B cell (primary cell): ENCODE results near the gene XRCC3. TPM values are rescaled to one million over a fixed set of nuclear protein-coding genes. Genes with fewer than 3 reads are reported as not detected.

Source experiments
- ATAC-seq: fragments of 200-7000 bp; cut with Tn5 transposase; one replicate; pipeline ENCODE4 v1.10.0; 2021; ENCODE audit warnings: low read depth, mild to moderate bottlenecking, moderate number of reproducible peaks, moderate library complexity
- CTCF ChIA-PET: fragments of 350-600 bp; sonication (Branson Sonifier 250); formaldehyde crosslinking; loops from one replicate; lab custom pipeline; 2021; ENCODE audit warnings: antibody characterized with exemption, inconsistent platforms; lab: Charles Lee
- POLR2A ChIA-PET: fragments of 350-600 bp; sonication (Branson Sonifier 250); formaldehyde crosslinking; loops from one replicate; lab custom pipeline; 2021; ENCODE audit warnings: antibody characterized with exemption; lab: Charles Lee
- DNase-seq: peaks from one replicate; pipeline ENCODE4 v3.0.0; 2013
- H2AFZ ChIP-seq: 2 replicates; pipeline ENCODE4 v1.6.1; 2012; ENCODE audit warnings: mild to moderate bottlenecking, low read depth, low read length; ENCODE audit not compliant: insufficient read depth, poor library complexity, severe bottlenecking
- H3K27ac ChIP-seq, 2 donors: 1 replicate in 1 of 2; 2 replicates in 1 of 2; pipeline ENCODE4 v1.5.1; 2012 to 2013; ENCODE audit warnings: low read length in 2 of 2, mild to moderate bottlenecking in 2 of 2, moderate library complexity in 1 of 2
- H3K27me3 ChIP-seq, 4 experiments: fragments of 200-600 bp in 1 of 4; sonication (generic) in 1 of 4; replicated peaks in 1 of 4; 1 replicate in 2 of 4; 2 replicates in 2 of 4; pipeline versions ENCODE4 v1.6.1 to v1.7.0; 2013 to 2016; ENCODE audit warnings: low read length in 3 of 4, mild to moderate bottlenecking in 2 of 4, mixed read lengths in 1 of 4, moderate library complexity in 1 of 4; ENCODE audit not compliant: insufficient read depth in 4 of 4, control insufficient read depth in 3 of 4; ENCODE audit errors: control extremely low read depth in 1 of 4
- H3K36me3 ChIP-seq, 2 experiments: replicated peaks in 1 of 2; 1 replicate in 1 of 2; 2 replicates in 1 of 2; pipeline versions ENCODE4 v1.6.1 to v1.7.1; 2013; ENCODE audit warnings: low read length in 1 of 2; ENCODE audit not compliant: insufficient read depth in 2 of 2, control insufficient read depth in 1 of 2; ENCODE audit errors: control extremely low read depth in 1 of 2, extremely low read depth in 1 of 2
- H3K4me1 ChIP-seq, 2 donors: fragments of 200-600 bp in 1 of 2; sonication (generic) in 1 of 2; 1 replicate in 1 of 2; 2 replicates in 1 of 2; pipeline versions ENCODE4 v1.5.1 to v1.6.1; 2013 to 2017; ENCODE audit warnings: low read length in 2 of 2; ENCODE audit not compliant: control insufficient read depth in 2 of 2, insufficient read depth in 2 of 2
- H3K4me2 ChIP-seq: replicated peaks from 2 replicates; pipeline ENCODE3; 2012; ENCODE audit warnings: mild to moderate bottlenecking, low read depth, low read length; ENCODE audit not compliant: poor library complexity, severe bottlenecking
- H3K4me3 ChIP-seq, 5 experiments: fragments of 200-600 bp in 1 of 5; sonication (generic) in 1 of 5; 1 replicate in 3 of 5; 2 replicates in 2 of 5; pipeline versions ENCODE4 v1.5.1 to v1.7.0; 2011 to 2016; ENCODE audit warnings: low read length in 4 of 5, mild to moderate bottlenecking in 4 of 5, low read depth in 2 of 5, control low read depth in 1 of 5, moderate library complexity in 1 of 5; ENCODE audit not compliant: insufficient read depth in 1 of 5; ENCODE audit errors: control extremely low read depth in 1 of 5, extremely low read depth in 1 of 5
- H3K79me2 ChIP-seq: fragments of 200-600 bp; sonication (generic); one replicate; pipeline ENCODE4 v1.6.0; 2016; ENCODE audit warnings: low read length; ENCODE audit not compliant: control insufficient read depth, insufficient read depth
- H3K9ac ChIP-seq: fragments of 200-600 bp; sonication (generic); 2 replicates; pipeline ENCODE4 v1.6.1; 2017; ENCODE audit warnings: mild to moderate bottlenecking, low read length, moderate library complexity
- H3K9me3 ChIP-seq, 3 donors: one replicate each; pipeline versions ENCODE4 v1.6.1 to v1.7.1; 2013; ENCODE audit warnings: low read length in 2 of 3; ENCODE audit not compliant: control insufficient read depth in 2 of 3, insufficient read depth in 1 of 3; ENCODE audit errors: control extremely low read depth in 1 of 3
- H4K20me1 ChIP-seq: 2 replicates; pipeline ENCODE4 v1.6.0; 2012; ENCODE audit warnings: mild to moderate bottlenecking, low read length; ENCODE audit not compliant: insufficient read depth, control insufficient read depth, poor library complexity, severe bottlenecking
- H3K27ac Mint-ChIP-seq: one replicate; pipeline ENCODE4 v1.8.0; 2021; ENCODE audit warnings: mixed read lengths
- H3K27me3 Mint-ChIP-seq: one replicate; pipeline ENCODE4 v1.8.0; 2021; ENCODE audit warnings: mixed read lengths
- H3K4me1 Mint-ChIP-seq: one replicate; pipeline ENCODE4 v1.8.0; 2021; ENCODE audit warnings: mixed read lengths
- H3K4me3 Mint-ChIP-seq: one replicate; pipeline ENCODE4 v1.8.0; 2021; ENCODE audit warnings: mixed read lengths
- H3K9me3 Mint-ChIP-seq: one replicate; pipeline ENCODE4 v1.8.0; 2022; ENCODE audit warnings: mixed read lengths; ENCODE audit not compliant: insufficient read depth
- CTCF ChIP-seq: fragments of 200-600 bp; IDR thresholded peaks from one replicate; pipeline ENCODE4 v1.8.0; 2022; ENCODE audit warnings: antibody characterized with exemption, mild to moderate bottlenecking
- EZH2 ChIP-seq: IDR thresholded peaks from 2 replicates; pipeline ENCODE4 v1.6.1; 2012; ENCODE audit warnings: borderline replicate concordance, low read depth, mild to moderate bottlenecking, moderate library complexity, low read length; ENCODE audit not compliant: insufficient read depth, poor library complexity, severe bottlenecking
- WGBS: methylation state at CpG from one replicate; pipeline ENCODE4 v1.1.5; 2013; ENCODE audit warnings: missing lambda C conversion rate; ENCODE audit not compliant: insufficient coverage; 5-methylcytosine and 5-hydroxymethylcytosine counted together
- intact Hi-C: fragments of 100-400 bp; cut with micrococcal nuclease; formaldehyde crosslinking; loops from one replicate; pipeline ENCODE4 v1.10.0; 2022
- polyA plus RNA-seq: library from polyadenylated mRNA; depleted of rRNA; stranded (reverse); fragments of >200 nt; gene quantifications from 2 replicates; pipeline ENCODE4 v1.2.3, GENCODE V29; 2012
- total RNA-seq, 2 donors: library from RNA; stranded (reverse); fragments of 120-200 nt in 1 of 2; gene quantifications; 1 replicate in 1 of 2; 2 replicates in 1 of 2; pipeline versions ENCODE4 v1.2.3 to v1.2.4, GENCODE V29; 2013 to 2022

XRCC3 gene
- total and polyA plus RNA-seq, 2 donors (not counting 1 experiment from before 2014, with no cell fraction given): 18.0 to 19.7 TPM

DNA sequence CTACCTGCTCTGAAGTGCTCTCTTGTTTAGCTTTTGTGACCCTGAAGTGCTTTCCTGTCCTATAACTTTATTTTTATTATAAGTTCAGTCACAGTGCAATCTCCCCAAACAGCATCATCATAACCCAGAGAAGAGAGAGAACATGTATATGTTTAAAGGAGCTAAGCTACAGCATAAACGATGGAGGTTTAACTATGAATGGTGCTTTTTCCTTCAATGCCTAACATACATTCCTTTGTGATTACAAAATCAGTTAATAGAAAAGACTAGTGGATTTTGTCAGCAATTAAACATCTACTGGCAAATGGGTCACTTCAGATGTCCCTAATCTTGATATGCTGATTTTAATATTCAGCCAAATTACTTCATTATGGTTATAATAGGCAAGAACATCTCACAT, 46.8 kb upstream of the XRCC3 start:
- H3K4me1 ChIP-seq: no peaks in the 10 kb centered on the region
- TF ChIP-seq EZH2 (no peak), CTCF (no peak)
- H3K4me3 ChIP-seq: no peak overlapping the region
- no peak overlapping the region for H2AFZ ChIP-seq
- H3K9ac ChIP-seq: no peak overlapping the region
- intact Hi-C loops: no loop called here
- H3K27me3 Mint-ChIP-seq: no peaks in the 10 kb centered on the region
- H3K4me2 ChIP-seq: no peak overlapping the region
- no peaks in the 10 kb centered on the region for H3K9me3 Mint-ChIP-seq
- H3K36me3 ChIP-seq: no peaks in the 10 kb centered on the region
- peaks cover 4% of the 10 kb centered on the region for H3K4me1 Mint-ChIP-seq
- no peaks in the 10 kb centered on the region for H3K27me3 ChIP-seq
- H3K4me3 Mint-ChIP-seq: no peak overlapping the region
- no peaks in the 10 kb centered on the region for H3K79me2 ChIP-seq
- no peak overlapping the region for H3K27ac ChIP-seq
- no peak overlapping the region for H3K27ac Mint-ChIP-seq
- CTCF ChIA-PET: no interaction called here
- DNase-seq: no peak
- no peaks in the 10 kb centered on the region for H3K9me3 ChIP-seq
- POLR2A ChIA-PET: no interaction called here
- WGBS: no CpG with 5 or more reads among the region's 1 CpG
- no peak for ATAC-seq
- H4K20me1 ChIP-seq: no peaks in the 10 kb centered on the region

GRCh38 chr14:103758059-103758776, 43.0 kb upstream of the XRCC3 start:
- H3K4me1 Mint-ChIP-seq: no peaks in the 10 kb centered on the region
- no peak overlapping the region for H3K27ac ChIP-seq
- no peak overlapping the region for H3K4me2 ChIP-seq
- H3K27me3 Mint-ChIP-seq: no peaks in the 10 kb centered on the region
- WGBS: 94% methylated on average over 5 of the region's 8 CpGs
- no peaks in the 10 kb centered on the region for H3K36me3 ChIP-seq
- CTCF ChIA-PET: interaction anchor here (0.6 kb wide), 1 partner anchor 74 kb away, joined by 6 read pairs; no protein-coding TSS in a partner anchor
- H3K9ac ChIP-seq: no peak overlapping the region
- H3K9me3 ChIP-seq: no peaks in the 10 kb centered on the region
- TF ChIP-seq EZH2 (no peak), CTCF (no peak)
- no peak overlapping the region for H2AFZ ChIP-seq
- no peaks in the 10 kb centered on the region for H4K20me1 ChIP-seq
- POLR2A ChIA-PET: no interaction called here
- H3K4me3 Mint-ChIP-seq: no peak overlapping the region
- no peak overlapping the region for H3K4me3 ChIP-seq
- intact Hi-C loops: no loop called here
- H3K27ac Mint-ChIP-seq: no peak overlapping the region
- H3K79me2 ChIP-seq: no peaks in the 10 kb centered on the region
- no peaks in the 10 kb centered on the region for H3K9me3 Mint-ChIP-seq
- ATAC-seq (no peak), DNase-seq (no peak)
- H3K27me3 ChIP-seq: no peaks in the 10 kb centered on the region
- H3K4me1 ChIP-seq: no peaks in the 10 kb centered on the region
